ENCODE measurements around the gene PIK3R6.

Gene PIK3R6

DNA sequence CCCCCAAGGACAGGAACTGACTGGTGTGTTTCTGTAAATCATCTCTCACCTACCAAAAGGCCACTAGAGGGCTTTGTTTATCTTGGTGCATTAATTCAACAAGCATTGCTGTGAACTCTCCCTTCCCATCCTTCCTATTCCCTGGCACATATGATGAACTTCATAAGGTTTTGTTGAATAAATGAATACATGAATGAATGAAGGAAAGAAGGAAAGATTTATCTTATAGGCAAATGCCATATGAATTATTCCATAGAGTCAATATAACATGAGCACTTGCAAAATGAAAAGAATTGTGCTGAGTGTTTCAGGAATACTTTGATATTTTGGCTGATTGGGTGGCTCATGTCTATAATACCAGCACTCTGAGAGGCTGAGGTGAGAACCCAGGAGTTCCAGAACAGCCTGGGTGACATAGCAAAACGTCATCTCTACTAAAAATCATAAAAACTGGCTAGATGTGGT lies 113.5 kb downstream of the PIK3R6 start:
- no peak overlapping the region for H3K27ac ChIP-seq (ENCODE audit: low read depth, low read length)

DNA sequence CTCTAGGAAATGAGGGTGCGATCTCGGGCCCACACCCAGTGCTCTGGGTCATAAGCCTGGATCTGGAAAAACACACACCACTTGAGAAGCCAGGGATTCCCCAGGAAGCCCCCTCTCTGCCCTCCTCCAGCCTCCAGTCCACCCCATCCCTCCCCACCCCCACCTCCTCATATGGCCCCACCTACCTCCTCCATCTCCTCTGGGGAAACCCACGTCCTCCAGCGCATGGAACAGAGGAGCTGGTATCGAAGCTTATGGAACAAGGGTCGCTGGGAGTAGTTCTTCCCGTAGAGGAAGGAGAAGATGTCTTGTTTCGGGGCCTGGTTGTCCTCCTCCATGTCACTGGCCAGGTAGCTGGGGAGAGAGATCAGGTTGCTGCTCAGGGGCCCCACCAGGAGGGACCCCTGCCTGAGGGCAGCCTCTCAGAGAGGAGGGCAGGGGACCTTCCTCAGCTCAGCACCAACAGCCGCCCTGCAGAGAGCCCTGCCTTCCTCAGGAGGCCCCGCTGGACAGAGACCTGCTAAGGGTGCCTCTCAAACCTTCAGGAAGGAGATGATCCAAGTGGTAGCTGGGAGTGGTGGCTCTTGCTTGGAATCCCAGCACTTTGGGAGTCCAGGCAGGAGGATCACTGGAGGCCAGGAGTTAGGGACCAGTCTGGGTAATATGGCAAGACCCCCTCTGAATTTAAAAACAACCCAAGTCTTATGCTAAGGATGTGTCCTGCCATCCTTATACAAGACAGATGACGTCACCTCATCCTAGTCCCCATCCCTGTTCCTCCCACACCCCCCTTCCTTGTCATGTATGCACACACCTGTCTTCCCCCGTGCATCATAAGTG lies 114.1 kb downstream of the PIK3R6 start:
- Histone ChIP-seq H3K4me3 (ENCODE audit: low read depth, low read length) (no peak overlapping the region), H3K36me3 (ENCODE audit: control insufficient read depth, insufficient read depth, low read length) (no peaks in the 10 kb centered on the region), H3K27me3 (ENCODE audit: control insufficient read depth, insufficient read depth, low read length) (no peaks in the 10 kb centered on the region; the same call in 1 of the 2 replicates)

More for the DNA sequence above, 113.5 kb downstream of the PIK3R6 start:
- no peaks in the 10 kb centered on the region for H3K9me3 ChIP-seq (ENCODE audit: control insufficient read depth, insufficient read depth, low read depth, low read length)
- no peaks in the 10 kb centered on the region for H3K36me3 ChIP-seq (ENCODE audit: control insufficient read depth, insufficient read depth, low read length)
- H3K27me3 ChIP-seq (ENCODE audit: control insufficient read depth, insufficient read depth, low read length): no peaks in the 10 kb centered on the region; the same call in 1 of the 2 replicates
- no peaks in the 10 kb centered on the region for H3K4me1 ChIP-seq (ENCODE audit: control insufficient read depth, insufficient read depth, low read length)
- H3K4me3 ChIP-seq (ENCODE audit: low read depth, low read length): no peak overlapping the region
- no peak overlapping the region for H3K9ac ChIP-seq (ENCODE audit: low read length)

More for the DNA sequence above, 114.1 kb downstream of the PIK3R6 start:
- Histone ChIP-seq H3K9ac (ENCODE audit: low read length) (no peak overlapping the region), H3K4me1 (ENCODE audit: control insufficient read depth, insufficient read depth, low read length) (no peaks in the 10 kb centered on the region), H3K9me3 (ENCODE audit: control insufficient read depth, insufficient read depth, low read depth, low read length) (no peaks in the 10 kb centered on the region), H3K27ac (ENCODE audit: low read depth, low read length) (no peak overlapping the region)
